Loucy (cell line): ENCODE data around the gene S100A13.

ENCODE experiments used
- H2AFZ ChIP-seq: fragments of 200-600 bp; sonication (generic); 2 replicates; pipeline ENCODE4 v1.6.0; 2016; ENCODE audit warnings: antibody characterized with exemption, mild to moderate bottlenecking, low read length, moderate library complexity
- H3F3A ChIP-seq: fragments of 200-600 bp; 2 replicates; pipeline ENCODE4 v1.6.0; 2016; ENCODE audit warnings: antibody characterized with exemption, low read depth, mild to moderate bottlenecking
- H3K27me3 ChIP-seq: fragments of 200-600 bp; sonication (generic); 2 replicates; pipeline ENCODE4 v1.6.1; 2014; ENCODE audit warnings: low read length, mild to moderate bottlenecking; ENCODE audit not compliant: insufficient read depth, poor library complexity, severe bottlenecking
- H3K36me3 ChIP-seq: fragments of 200-600 bp; sonication (generic); 2 replicates; pipeline ENCODE4 v1.6.1; 2016; ENCODE audit warnings: low read length; ENCODE audit not compliant: insufficient read depth
- H3K4me1 ChIP-seq: fragments of 200-600 bp; sonication (generic); 2 replicates; pipeline ENCODE4 v1.5.1; 2014; ENCODE audit warnings: low read length, mild to moderate bottlenecking; ENCODE audit not compliant: insufficient read depth, poor library complexity, severe bottlenecking
- H3K4me2 ChIP-seq: fragments of 200-600 bp; sonication (generic); 2 replicates; pipeline ENCODE4 v1.6.0; 2014; ENCODE audit warnings: antibody characterized with exemption, low read length, low read depth, mild to moderate bottlenecking; ENCODE audit not compliant: poor library complexity, severe bottlenecking
- H3K4me3 ChIP-seq: fragments of 200-600 bp; sonication (generic); 2 replicates; pipeline ENCODE4 v1.5.1; 2014; ENCODE audit warnings: low read length, mild to moderate bottlenecking, mixed read lengths; ENCODE audit not compliant: poor library complexity, severe bottlenecking
- H3K79me2 ChIP-seq: fragments of 200-600 bp; sonication (generic); 2 replicates; pipeline ENCODE4 v1.6.1; 2014; ENCODE audit warnings: low read length; ENCODE audit not compliant: insufficient read depth
- H3K9ac ChIP-seq: fragments of 200-600 bp; sonication (generic); 2 replicates; pipeline ENCODE4 v1.6.0; 2014; ENCODE audit warnings: mild to moderate bottlenecking, low read depth, low read length, moderate library complexity; ENCODE audit not compliant: poor library complexity, severe bottlenecking
- H3K9me2 ChIP-seq: fragments of 200-600 bp; sonication (generic); replicated peaks from 2 replicates; pipeline ENCODE4 v1.6.1; 2016; ENCODE audit warnings: low read depth, low read length, mixed read lengths
- H3K9me3 ChIP-seq: fragments of 200-600 bp; sonication (generic); 2 replicates; pipeline ENCODE4 v1.6.1; 2014; ENCODE audit warnings: mild to moderate bottlenecking, antibody characterized with exemption, low read length, low read depth; ENCODE audit not compliant: insufficient read depth
- H4K20me1 ChIP-seq: fragments of 200-600 bp; sonication (generic); 2 replicates; pipeline ENCODE4 v1.6.0; 2014; ENCODE audit warnings: antibody characterized with exemption, low read length, mild to moderate bottlenecking; ENCODE audit not compliant: insufficient read depth, poor library complexity, severe bottlenecking
- EZH2phosphoT487 ChIP-seq: fragments of 200-600 bp; IDR thresholded peaks from 2 replicates; pipeline ENCODE4 v1.6.1; 2018; ENCODE audit warnings: antibody characterized with exemption, mild to moderate bottlenecking, moderate library complexity, borderline replicate concordance
- TF ChIP-seq, protein P1 (sequence below): fragments of 200-600 bp; sonication (generic); conservative IDR thresholded peaks from 2 replicates; pipeline ENCODE4 v1.5.1; 2014; ENCODE audit warnings: mild to moderate bottlenecking, antibody characterized with exemption, low read length

Gene S100A13

GRCh38 chr1:153633161-153633753, 6.0 kb upstream of the S100A13 start:
- Histone ChIP-seq H3K27me3 (no peaks in the 10 kb centered on the region), H3K4me3 (no peak overlapping the region), H3K4me1 (peaks cover 40% of the 10 kb centered on the region), H2AFZ (no peak overlapping the region), H3K9me3 (no peaks in the 10 kb centered on the region), H3F3A (no peaks in the 10 kb centered on the region), H3K36me3 (peaks cover 20% of the 10 kb centered on the region), H3K79me2 (peaks cover 40% of the 10 kb centered on the region), H3K4me2 (peak overlapping the region; percentile 22), H3K9me2 (no peaks in the 10 kb centered on the region), H3K9ac (no peak overlapping the region), H4K20me1 (peaks cover 36% of the 10 kb centered on the region)
- no peak for TF ChIP-seq EZH2phosphoT487
- TF ChIP-seq, protein P1, sequence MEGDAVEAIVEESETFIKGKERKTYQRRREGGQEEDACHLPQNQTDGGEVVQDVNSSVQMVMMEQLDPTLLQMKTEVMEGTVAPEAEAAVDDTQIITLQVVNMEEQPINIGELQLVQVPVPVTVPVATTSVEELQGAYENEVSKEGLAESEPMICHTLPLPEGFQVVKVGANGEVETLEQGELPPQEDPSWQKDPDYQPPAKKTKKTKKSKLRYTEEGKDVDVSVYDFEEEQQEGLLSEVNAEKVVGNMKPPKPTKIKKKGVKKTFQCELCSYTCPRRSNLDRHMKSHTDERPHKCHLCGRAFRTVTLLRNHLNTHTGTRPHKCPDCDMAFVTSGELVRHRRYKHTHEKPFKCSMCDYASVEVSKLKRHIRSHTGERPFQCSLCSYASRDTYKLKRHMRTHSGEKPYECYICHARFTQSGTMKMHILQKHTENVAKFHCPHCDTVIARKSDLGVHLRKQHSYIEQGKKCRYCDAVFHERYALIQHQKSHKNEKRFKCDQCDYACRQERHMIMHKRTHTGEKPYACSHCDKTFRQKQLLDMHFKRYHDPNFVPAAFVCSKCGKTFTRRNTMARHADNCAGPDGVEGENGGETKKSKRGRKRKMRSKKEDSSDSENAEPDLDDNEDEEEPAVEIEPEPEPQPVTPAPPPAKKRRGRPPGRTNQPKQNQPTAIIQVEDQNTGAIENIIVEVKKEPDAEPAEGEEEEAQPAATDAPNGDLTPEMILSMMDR, result no peak

GRCh38 chr1:153631047-153632022, 4.0 kb upstream of the S100A13 start:
- peaks cover 41% of the 10 kb centered on the region for H3K4me1 ChIP-seq
- no peak overlapping the region for H2AFZ ChIP-seq
- TF ChIP-seq, protein P1, result no peak
- TF ChIP-seq EZH2phosphoT487, result no peak
- no peak overlapping the region for H3K4me3 ChIP-seq
- H3K9me2 ChIP-seq, result no peaks in the 10 kb centered on the region
- peaks cover 1% of the 10 kb centered on the region; the same call in 1 of the 2 replicates for H3K36me3 ChIP-seq
- H3K9me3 ChIP-seq, result no peaks in the 10 kb centered on the region
- H3K79me2 ChIP-seq, result peaks cover 21% of the 10 kb centered on the region
- H4K20me1 ChIP-seq, result peaks cover 19% of the 10 kb centered on the region
- H3K4me2 ChIP-seq, result no peak overlapping the region
- no peaks in the 10 kb centered on the region for H3K27me3 ChIP-seq
- H3K9ac ChIP-seq, result no peak overlapping the region
- no peaks in the 10 kb centered on the region for H3F3A ChIP-seq

GRCh38 chr1:153630384-153630783, 3.1 kb upstream of the S100A13 start:
- H3K9me2 ChIP-seq, result no peaks in the 10 kb centered on the region
- no peak overlapping the region for H3K4me2 ChIP-seq
- peak overlapping the region; percentile 20 for H3K9ac ChIP-seq
- peaks cover 32% of the 10 kb centered on the region for H3K4me1 ChIP-seq
- no peaks in the 10 kb centered on the region for H3F3A ChIP-seq
- no peak overlapping the region for H2AFZ ChIP-seq
- H3K36me3 ChIP-seq, result no peaks in the 10 kb centered on the region
- H3K27me3 ChIP-seq, result no peaks in the 10 kb centered on the region
- H3K9me3 ChIP-seq, result no peaks in the 10 kb centered on the region
- H4K20me1 ChIP-seq, result peaks cover 9% of the 10 kb centered on the region
- H3K79me2 ChIP-seq, result peaks cover 11% of the 10 kb centered on the region
- H3K4me3 ChIP-seq, result no peak overlapping the region
- TF ChIP-seq, protein P1, result no peak
- no peak for TF ChIP-seq EZH2phosphoT487
